Activated CD8-positive, alpha-beta T cell treated with anti-CD3 and anti-CD28 coated beads for 36 hours (primary cell): ENCODE results near the gene IRF2. TPM values are rescaled to one million over a fixed set of nuclear protein-coding genes. Genes with fewer than 3 reads are reported as not detected.

Experiments used
- ATAC-seq: fragments of 200-7000 bp; cut with Tn5 transposase; one replicate; pipeline ENCODE4 v1.10.0; 2021; ENCODE audit warnings: mild to moderate bottlenecking, moderate library complexity
- CTCF ChIA-PET: fragments of 350-600 bp; sonication (Branson Sonifier 250); formaldehyde crosslinking; loops from one replicate; lab custom pipeline; 2021; ENCODE audit warnings: antibody characterized with exemption; lab: Charles Lee
- POLR2A ChIA-PET: fragments of 350-600 bp; sonication (Branson Sonifier 250); formaldehyde crosslinking; loops from one replicate; lab custom pipeline; 2021; ENCODE audit warnings: antibody characterized with exemption; lab: Charles Lee
- DNase-seq: peaks from one replicate; pipeline ENCODE4 v3.0.0-alpha.2; 2020
- H3K27ac Mint-ChIP-seq: one replicate; pipeline ENCODE4 v1.8.0; 2021; ENCODE audit warnings: mild to moderate bottlenecking, mixed read lengths
- H3K27me3 Mint-ChIP-seq: one replicate; pipeline ENCODE4 v1.8.0; 2021; ENCODE audit warnings: mixed read lengths
- H3K36me3 Mint-ChIP-seq: one replicate; pipeline ENCODE4 v1.8.0; 2021; ENCODE audit warnings: low read depth, mixed read lengths
- H3K4me1 Mint-ChIP-seq: one replicate; pipeline ENCODE4 v1.8.0; 2021; ENCODE audit warnings: low read depth, mixed read lengths
- H3K4me3 Mint-ChIP-seq: one replicate; pipeline ENCODE4 v1.8.0; 2021; ENCODE audit warnings: mild to moderate bottlenecking, moderate library complexity, mixed read lengths
- H3K9me3 Mint-ChIP-seq: one replicate; pipeline ENCODE4 v1.8.0; 2021; ENCODE audit warnings: mixed read lengths
- intact Hi-C: fragments of 100-400 bp; cut with micrococcal nuclease; formaldehyde crosslinking; loops from one replicate; pipeline ENCODE4 v1.10.0; 2022
- total RNA-seq, 2 experiments: library from RNA; stranded (reverse); gene quantifications; one replicate each; pipeline ENCODE4 v1.2.3, GENCODE V29; 2021
- TF ChIP-seq, protein P1 (sequence below): fragments of 200-600 bp; IDR thresholded peaks from one replicate; pipeline ENCODE4 v1.8.0; 2022; ENCODE audit warnings: antibody characterized with exemption, mild to moderate bottlenecking

The IRF2 gene
- total RNA-seq, 2 experiments from 2014 or later = 48.1 to 56.4 TPM

DNA sequence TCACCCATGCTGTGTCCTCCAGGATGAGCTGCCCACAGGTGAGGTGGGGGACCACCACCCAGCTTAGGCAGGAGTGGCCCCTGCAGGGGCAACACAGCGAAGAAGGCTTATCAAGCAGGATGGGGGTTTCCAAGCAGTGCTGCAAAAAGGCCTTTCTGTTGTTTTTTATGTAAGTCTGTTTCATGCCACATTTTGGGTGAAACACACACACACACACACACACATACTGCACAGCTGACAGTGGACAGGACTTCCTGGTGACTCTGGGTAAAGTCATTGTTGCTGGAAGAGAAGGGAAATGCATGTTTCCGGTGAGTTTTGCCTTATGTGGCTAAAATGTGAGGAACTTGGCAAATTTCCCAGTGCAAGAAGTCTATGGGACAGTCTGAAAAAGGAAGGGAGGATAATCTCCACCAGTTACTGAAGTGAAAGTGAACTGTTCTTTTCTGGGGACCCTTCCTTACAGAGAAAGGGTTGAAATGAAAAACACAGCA is 119.2 kb downstream of the IRF2 start:
- peaks cover 27% of the 10 kb centered on the region for H3K4me1 Mint-ChIP-seq
- peak overlapping the region; percentile 12 for H3K4me3 Mint-ChIP-seq
- peaks cover 5% of the 10 kb centered on the region for H3K9me3 Mint-ChIP-seq
- POLR2A ChIA-PET = interaction anchor here (0.5 to 1.2 kb wide), 2 partner anchors 139 to 280 kb away, joined by 3 read pairs; no protein-coding TSS in a partner anchor
- no peak overlapping the region for H3K27ac Mint-ChIP-seq
- no peaks in the 10 kb centered on the region for H3K36me3 Mint-ChIP-seq
- CTCF ChIA-PET = no interaction called here
- peak; percentile 54 for DNase-seq
- peak; percentile 75 for ATAC-seq
- TF ChIP-seq, protein P1, sequence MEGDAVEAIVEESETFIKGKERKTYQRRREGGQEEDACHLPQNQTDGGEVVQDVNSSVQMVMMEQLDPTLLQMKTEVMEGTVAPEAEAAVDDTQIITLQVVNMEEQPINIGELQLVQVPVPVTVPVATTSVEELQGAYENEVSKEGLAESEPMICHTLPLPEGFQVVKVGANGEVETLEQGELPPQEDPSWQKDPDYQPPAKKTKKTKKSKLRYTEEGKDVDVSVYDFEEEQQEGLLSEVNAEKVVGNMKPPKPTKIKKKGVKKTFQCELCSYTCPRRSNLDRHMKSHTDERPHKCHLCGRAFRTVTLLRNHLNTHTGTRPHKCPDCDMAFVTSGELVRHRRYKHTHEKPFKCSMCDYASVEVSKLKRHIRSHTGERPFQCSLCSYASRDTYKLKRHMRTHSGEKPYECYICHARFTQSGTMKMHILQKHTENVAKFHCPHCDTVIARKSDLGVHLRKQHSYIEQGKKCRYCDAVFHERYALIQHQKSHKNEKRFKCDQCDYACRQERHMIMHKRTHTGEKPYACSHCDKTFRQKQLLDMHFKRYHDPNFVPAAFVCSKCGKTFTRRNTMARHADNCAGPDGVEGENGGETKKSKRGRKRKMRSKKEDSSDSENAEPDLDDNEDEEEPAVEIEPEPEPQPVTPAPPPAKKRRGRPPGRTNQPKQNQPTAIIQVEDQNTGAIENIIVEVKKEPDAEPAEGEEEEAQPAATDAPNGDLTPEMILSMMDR = no peak
- intact Hi-C loops = no loop called here
- H3K27me3 Mint-ChIP-seq = no peaks in the 10 kb centered on the region

DNA sequence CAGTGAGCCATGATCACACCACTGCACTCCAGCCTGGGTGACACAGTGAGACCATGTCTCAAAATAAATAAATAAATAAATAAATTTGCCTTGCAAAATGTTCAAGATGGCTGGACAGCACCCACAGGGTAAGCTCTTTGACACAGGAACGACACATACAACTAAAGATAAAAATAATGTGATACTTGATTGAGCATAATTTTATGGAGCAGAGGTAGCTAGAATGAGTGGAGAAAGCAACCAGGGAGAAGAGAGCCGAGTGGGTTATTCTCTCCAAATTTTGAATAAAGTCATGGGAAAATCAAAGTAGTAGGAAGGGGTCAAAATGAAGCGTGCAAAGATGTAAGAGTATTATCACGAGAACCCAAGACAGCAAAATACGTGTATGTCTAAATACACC is 121.5 kb downstream of the IRF2 start:
- H3K36me3 Mint-ChIP-seq = no peaks in the 10 kb centered on the region
- peaks cover 4% of the 10 kb centered on the region for H3K9me3 Mint-ChIP-seq
- no peak overlapping the region for H3K4me3 Mint-ChIP-seq
- POLR2A ChIA-PET = no interaction called here
- TF ChIP-seq, protein P1 = no peak
- intact Hi-C loops = no loop called here
- DNase-seq (no peak), ATAC-seq (no peak)
- CTCF ChIA-PET = interaction anchor here (1.3 kb wide), 1 partner anchor 88 kb away, joined by 4 read pairs; no protein-coding TSS in a partner anchor
- H3K27me3 Mint-ChIP-seq = no peaks in the 10 kb centered on the region
- H3K4me1 Mint-ChIP-seq = peaks cover 27% of the 10 kb centered on the region
- no peak overlapping the region for H3K27ac Mint-ChIP-seq

DNA sequence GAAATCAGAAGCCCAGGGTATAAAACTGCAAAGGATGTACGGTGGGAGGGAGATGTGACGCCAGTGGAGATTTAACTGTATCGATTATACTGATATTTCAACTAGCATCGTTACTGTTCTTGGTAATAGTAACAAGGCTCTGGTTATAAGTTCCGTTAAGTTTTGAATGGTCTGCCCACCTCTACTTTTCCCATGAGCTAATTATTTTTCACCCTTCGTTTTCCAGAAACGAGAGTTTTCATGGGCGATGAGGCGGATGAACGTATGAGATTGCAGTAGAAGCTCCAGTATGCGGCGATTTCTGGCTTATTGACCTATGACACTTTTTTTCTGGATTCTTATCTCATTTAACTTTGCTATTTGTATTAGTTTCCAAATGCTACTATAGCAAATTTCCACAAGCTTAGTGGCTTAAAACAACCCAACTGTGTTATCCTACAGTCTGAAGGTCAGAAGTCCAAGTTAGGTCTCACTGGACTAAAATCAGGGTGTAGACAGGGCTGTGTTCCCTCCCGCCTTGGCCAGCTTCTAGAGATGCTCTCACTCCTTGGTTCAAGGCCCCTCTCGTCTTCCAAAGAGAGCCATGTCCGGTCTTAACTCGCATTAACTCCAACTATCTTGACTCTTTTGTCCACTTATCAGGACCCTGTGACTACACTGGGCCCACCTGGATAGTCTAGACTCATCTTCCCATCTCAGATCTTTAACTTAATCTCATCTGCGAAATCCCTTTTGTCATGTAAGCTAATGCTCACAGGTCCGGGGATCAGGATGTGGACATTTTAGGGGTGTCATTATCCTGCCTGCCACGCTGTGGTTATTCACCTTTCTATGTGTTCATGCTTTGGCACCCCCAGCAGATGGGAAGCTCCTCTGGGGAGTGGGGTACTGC is 122.5 kb downstream of the IRF2 start:
- Mint-ChIP-seq H3K4me3 (no peak overlapping the region), H3K36me3 (no peaks in the 10 kb centered on the region), H3K9me3 (no peaks in the 10 kb centered on the region), H3K4me1 (peaks cover 30% of the 10 kb centered on the region), H3K27ac (no peak overlapping the region), H3K27me3 (no peaks in the 10 kb centered on the region)
- ChIA-PET CTCF (interaction anchor here (1.3 to 1.4 kb wide), 2 partner anchors 11 to 88 kb away, joined by 3 read pairs; no protein-coding TSS in a partner anchor), POLR2A (interaction anchor here (0.6 to 1.2 kb wide), 2 partner anchors 8 to 31 kb away, joined by 3 to 4 read pairs; no protein-coding TSS in a partner anchor)
- no peak for DNase-seq
- TF ChIP-seq, protein P1 = no peak
- ATAC-seq = no peak
- intact Hi-C loops = no loop called here

DNA sequence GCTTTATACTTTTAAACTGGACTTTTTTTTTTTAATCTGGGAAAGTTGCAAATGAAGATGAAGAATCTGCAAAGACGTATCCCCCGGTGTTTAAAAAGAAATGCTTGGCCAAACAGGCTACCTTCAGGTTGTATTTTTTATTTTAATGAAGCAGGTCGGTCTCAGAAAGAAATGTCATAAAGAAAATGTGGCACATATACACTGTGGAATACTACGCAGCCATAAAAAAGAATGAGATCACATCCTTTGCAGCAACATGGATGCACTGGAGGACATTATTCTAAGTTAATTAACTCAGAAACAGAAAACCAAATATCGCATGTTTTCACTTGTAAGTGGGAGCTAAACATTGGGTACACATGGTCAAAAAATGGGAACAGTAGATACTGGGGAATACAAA is 123.4 kb downstream of the IRF2 start:
- POLR2A ChIA-PET = interaction anchor here (1.2 kb wide), 1 partner anchor 30 kb away, joined by 4 read pairs; no protein-coding TSS in a partner anchor
- Mint-ChIP-seq H3K27me3 (peaks cover 2% of the 10 kb centered on the region), H3K27ac (no peak overlapping the region), H3K36me3 (no peaks in the 10 kb centered on the region), H3K4me1 (peaks cover 23% of the 10 kb centered on the region), H3K4me3 (no peak overlapping the region), H3K9me3 (no peaks in the 10 kb centered on the region)
- no peak for ATAC-seq
- intact Hi-C loops = no loop called here
- TF ChIP-seq, protein P1 = no peak
- DNase-seq = no peak
- CTCF ChIA-PET = interaction anchor here (1.3 kb wide), 1 partner anchor 87 kb away, joined by 3 read pairs; no protein-coding TSS in a partner anchor
